GM19239 (cell line): Measurements from ENCODE around the gene KLHL14.
A peak's percentile ranks its signal among the peaks of the same experiment; 100 is the strongest.

Experiments
- DNase-seq: peaks from one replicate; pipeline ENCODE4 v3.0.0; 2011; ENCODE audit warnings: low spot score; ENCODE audit not compliant: insufficient read length
- FAIRE-seq: peaks from 2 replicates; lab custom pipeline; 2011; peaks lifted over from hg19 to GRCh38; lab: Jason Lieb, UNC

KLHL14 gene

DNA sequence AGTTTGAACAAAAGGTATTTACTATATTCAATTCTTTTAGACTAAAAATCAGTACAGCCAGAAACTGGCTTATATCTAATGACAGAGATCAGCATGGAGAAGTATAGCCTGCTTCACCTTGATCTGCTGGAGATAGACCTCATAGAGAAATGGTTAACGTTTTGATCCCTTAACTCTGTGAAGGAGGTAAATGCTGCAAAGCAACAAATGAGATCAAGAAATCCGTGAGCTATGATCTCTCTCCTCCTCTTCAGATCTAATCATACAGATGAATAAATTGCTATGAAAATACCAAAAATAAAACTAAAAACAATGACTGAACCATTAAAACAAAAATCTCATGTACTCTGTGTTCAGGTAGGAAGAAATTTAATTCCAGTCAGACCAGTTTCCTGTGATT is 42.8 kb downstream of the KLHL14 start:
- DNase-seq (no peak), FAIRE-seq (no peak)

GRCh38 chr18:32724071-32724749 is 48.6 kb downstream of the KLHL14 start:
- no peak for DNase-seq

DNA sequence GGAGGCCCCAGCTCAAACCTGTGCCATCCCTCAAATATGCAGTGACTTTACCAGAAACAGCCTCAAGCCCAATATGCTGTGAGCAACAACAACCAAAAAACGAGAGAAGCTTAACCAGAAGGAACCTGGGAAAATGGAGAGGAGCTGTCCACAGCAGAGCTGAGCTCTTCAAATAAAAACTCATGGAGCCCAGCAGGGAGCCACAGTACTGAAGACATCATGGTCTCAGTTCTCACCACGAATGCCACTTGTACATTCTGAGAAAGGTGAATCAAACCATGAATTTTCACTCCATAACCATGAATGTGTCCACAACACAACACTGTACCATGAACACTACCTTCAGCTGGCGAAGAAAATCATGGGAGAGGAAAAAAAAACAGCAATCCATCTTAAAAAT is 50.5 kb downstream of the KLHL14 start:
- FAIRE-seq (no peak), DNase-seq (no peak)

More at GRCh38 chr18:32724071-32724749, 48.6 kb downstream of the KLHL14 start:
- no peak for FAIRE-seq

DNA sequence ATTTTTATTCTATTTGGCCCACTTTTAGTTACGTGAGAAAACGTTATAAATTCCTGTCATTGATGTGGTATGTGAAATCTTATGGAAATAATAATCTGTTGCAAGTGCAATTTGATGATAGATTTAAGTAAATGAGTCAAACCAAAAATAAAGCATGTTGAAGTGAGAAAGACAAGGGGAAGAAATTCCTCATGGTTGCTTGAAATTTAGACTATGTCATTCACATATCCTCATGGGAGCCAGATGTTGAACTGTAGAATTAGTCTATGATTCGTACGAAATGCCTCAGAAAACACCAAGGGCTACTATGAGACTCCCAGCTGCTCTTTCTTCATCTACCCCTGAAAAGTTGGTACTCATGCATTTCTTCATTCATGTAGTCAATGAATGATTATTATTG is 55.7 kb downstream of the KLHL14 start:
- DNase-seq (no peak), FAIRE-seq (no peak)

- peak; percentile 28 for DNase-seq
- FAIRE-seq = no peak
Measured at GRCh38 chr18:32714571-32715148, 58.2 kb downstream of the KLHL14 start.

- DNase-seq = no peak
- no peak for FAIRE-seq
Measured at GRCh38 chr18:32712860-32713259, 60.0 kb downstream of the KLHL14 start.

- FAIRE-seq (no peak), DNase-seq (no peak)
Measured at GRCh38 chr18:32711862-32712261, 61.0 kb downstream of the KLHL14 start.

DNA sequence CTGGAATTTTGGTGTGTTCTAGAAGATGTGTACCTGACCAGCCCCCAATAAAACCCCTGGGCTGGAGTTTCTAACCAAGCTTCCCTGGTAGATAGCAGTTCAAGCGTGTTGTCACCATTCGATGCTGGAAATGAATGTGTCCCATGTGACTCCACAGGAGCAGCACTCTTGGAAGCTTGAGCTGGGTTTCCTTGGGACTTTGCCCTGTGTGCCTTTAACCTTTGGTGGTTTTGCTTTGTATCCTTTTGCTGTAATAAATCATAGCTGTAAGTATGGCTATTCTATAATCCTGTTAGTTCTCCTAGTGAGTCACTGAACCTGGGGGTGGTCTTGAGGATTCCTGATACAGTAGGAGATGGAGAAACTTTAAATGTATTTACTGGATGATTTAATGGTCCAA is 65.2 kb downstream of the KLHL14 start:
- DNase-seq = no peak
- FAIRE-seq = no peak

- DNase-seq = no peak
- no peak for FAIRE-seq
Measured at GRCh38 chr18:32707147-32707546, 65.7 kb downstream of the KLHL14 start.

DNA sequence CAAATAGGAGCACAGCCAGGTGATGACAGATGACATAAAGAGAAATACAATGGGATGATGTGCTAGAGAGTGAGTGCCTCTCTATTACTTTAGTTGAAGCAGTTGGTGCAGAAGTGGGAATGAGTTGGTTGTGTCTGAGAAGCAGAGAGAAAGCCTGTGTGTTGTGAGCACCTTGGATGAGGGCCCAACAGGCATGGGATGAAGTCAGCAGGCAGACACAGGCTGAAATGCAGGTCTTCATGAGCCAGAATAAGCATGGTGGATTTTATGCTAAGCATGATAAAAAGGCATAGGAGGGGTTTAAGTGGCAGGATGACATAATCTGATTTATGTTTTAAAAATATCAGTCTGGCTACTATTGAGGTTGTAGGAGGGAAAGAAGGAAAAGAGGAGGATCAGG is 71.5 kb downstream of the KLHL14 start:
- FAIRE-seq = no peak
- DNase-seq = no peak

DNA sequence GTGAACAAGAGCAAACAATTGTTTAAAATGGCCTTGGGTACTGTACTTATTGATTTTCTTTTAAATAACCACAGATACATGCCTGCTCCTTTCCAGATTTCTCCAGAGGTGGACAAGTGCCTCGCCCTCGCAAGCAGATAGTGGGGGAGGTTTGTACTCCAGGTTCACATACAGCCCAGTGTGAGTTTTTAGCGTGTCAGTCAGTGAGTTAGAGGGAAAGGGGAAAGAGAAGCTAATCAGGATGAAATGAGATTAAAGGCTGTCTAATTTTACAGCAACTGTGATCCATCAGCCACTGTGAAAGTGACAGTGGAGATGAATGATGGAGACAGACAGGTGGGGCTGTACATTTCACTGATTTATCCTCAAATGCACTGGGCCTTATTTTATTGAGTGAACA is 74.7 kb downstream of the KLHL14 start:
- no peak for FAIRE-seq
- DNase-seq = no peak

- FAIRE-seq = no peak
- DNase-seq = no peak
Measured at GRCh38 chr18:32696376-32696775, 76.4 kb downstream of the KLHL14 start.

DNA sequence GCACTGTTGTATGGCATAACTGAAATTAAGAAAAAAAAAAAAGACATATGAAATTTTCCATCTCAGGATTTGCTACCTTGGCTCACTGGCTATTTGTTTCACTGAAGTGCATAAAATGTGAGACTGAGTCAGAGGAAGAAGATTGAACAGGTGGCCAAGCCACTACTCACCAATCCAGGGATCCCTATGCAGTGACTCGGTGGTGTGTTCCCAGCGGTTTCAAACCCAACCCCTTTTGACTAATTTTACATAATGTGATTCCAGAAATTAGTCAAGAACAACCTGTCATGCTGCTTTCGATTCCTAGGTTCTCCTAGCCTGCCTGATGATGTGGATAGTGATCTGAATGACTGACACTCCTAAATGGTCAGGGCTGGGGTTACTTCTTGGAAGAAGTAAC is 77.3 kb downstream of the KLHL14 start:
- FAIRE-seq (no peak), DNase-seq (no peak)

GRCh38 chr18:32688821-32689220 is 84.0 kb downstream of the KLHL14 start:
- DNase-seq = no peak
- no peak for FAIRE-seq

- no peak for FAIRE-seq
- DNase-seq = no peak
Measured at GRCh38 chr18:32684940-32685339, 87.9 kb downstream of the KLHL14 start.

DNA sequence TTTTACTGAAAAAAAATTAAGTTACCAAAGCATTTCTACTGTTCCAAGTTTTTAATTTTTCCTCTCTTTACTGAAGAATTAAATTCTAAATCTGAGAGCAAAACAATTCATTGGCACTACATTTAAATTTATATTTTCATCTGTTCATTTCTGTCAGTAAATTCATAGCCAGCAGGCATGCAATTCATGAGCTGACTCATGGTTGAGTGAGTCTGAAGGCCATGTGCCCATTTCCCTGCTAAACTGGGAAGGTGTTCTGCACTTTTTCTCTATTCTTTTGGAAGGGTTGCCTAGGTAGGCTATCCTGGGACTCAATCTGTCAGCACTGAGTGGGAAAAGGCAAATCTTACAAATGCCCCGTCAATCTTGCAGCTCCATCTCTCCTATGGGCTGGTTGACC is 88.7 kb downstream of the KLHL14 start:
- FAIRE-seq (no peak), DNase-seq (no peak)

DNA sequence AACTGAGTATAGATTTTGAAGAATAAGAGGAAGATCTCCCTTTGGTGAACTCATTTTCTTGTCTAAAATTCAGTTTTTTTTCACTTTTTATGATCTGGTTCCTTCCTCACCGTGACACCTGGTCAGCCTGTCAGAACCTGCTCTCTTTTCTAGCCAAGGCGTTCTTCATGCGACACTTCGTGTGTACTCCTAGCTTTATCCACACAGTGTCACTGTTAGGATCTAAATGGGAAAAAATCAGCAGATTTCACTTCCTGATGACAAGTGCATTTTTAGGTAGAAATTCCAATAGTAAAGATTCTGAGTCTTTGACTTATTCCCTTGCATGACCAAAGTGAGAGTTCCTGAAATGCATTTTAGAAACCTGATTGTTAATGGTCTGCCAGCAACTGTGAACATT is 89.8 kb downstream of the KLHL14 start:
- FAIRE-seq (no peak), DNase-seq (no peak)

- no peak for FAIRE-seq
Measured at GRCh38 chr18:32677578-32677977, 95.2 kb downstream of the KLHL14 start.

DNA sequence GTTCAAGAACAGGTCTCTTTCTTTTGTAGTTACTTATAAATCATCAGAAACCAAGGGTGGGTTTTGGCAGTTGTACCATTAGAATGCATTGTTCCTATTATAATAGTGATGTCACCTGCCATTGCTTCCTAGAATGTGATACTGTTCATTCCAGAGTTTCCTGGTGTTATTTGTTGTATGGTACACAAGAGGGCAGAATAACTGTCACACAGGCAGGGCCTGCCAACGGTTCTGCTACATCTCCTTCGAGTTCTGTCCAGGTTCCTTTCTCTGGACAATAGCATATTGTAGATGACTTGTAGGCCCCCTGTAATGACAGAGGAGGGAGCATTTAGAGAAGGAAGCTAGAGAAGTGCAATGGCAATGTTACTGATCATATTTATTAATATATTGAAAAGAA is 98.3 kb downstream of the KLHL14 start:
- no peak for FAIRE-seq
- no peak for DNase-seq

More at GRCh38 chr18:32677578-32677977, 95.2 kb downstream of the KLHL14 start:
- DNase-seq = no peak

DNA sequence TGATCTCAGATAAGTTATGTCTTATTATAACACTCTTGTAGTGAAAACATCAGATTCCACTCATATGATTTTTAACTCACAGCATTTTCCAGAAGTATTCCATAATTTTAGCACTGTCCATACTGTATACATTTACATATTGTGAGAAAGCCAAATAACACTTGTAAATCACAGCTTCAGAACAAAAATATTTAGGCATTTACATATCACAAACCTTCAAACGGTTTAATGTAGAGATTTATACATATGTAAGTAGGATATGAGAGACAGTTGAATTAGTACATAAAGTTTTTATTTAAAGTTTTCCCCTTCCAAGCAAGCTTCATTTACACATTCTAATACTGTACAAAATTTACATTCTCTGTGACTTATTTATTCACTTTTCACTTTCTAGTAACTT is 100.4 kb downstream of the KLHL14 start:
- DNase-seq = no peak
- no peak for FAIRE-seq

GRCh38 chr18:32670727-32671126 is 102.1 kb downstream of the KLHL14 start:
- no peak for DNase-seq
- no peak for FAIRE-seq

DNA sequence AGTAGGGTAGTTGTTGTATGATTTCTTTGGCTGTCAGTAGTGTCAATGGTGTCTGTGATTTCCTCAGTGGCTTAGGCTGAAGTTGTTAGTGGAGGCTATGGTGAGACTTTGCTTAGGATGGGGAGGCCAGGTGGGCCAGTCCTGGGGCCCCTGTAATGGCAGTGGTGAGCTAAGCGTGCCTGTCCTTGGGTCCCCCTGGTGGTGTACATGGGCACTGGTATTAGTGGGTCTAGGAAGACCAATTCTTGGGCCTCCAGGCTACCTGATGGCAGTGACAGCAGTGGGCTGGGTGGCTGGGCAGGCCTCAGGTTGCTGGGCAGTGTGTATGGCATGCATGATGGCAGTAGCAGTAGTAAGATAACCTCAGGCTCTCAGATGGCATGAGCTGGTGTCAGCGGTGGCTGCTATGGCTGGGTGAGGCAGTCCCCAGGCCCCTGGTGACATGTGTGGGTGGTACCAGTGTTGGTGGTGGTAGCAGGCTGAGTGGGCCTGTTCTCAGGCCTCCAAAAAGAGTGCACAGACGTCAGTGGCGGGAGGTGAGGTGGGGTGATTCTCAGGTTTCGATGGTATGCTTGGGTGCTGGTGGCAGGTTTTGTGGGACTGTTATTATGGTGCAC is 103.2 kb downstream of the KLHL14 start:
- no peak for DNase-seq
- no peak for FAIRE-seq
